ENCODE results near the gene ACVR1.

ACVR1 gene

GRCh38 chr2:157783245-157783644, 92.9 kb downstream of the ACVR1 start:
- DNase-seq (ENCODE audit: extremely low read depth, low read depth) = no peak
- no peak for TF ChIP-seq CTCF (IDR thresholded peaks at IDR 0.05; ENCODE audit: low read depth, low read length)

GRCh38 chr2:157782057-157782845, 93.9 kb downstream of the ACVR1 start:
- DNase-seq (ENCODE audit: extremely low read depth, low read depth) = no peak
- TF ChIP-seq CTCF (IDR thresholded peaks at IDR 0.05; ENCODE audit: low read depth, low read length) = peak; percentile 17

GRCh38 chr2:157780211-157780610, 95.9 kb downstream of the ACVR1 start:
- no peak for TF ChIP-seq CTCF (IDR thresholded peaks at IDR 0.05; ENCODE audit: low read depth, low read length)
- no peak for DNase-seq (ENCODE audit: extremely low read depth, low read depth)

GRCh38 chr2:157779794-157780193, 96.3 kb downstream of the ACVR1 start:
- no peak for DNase-seq (ENCODE audit: extremely low read depth, low read depth)
- TF ChIP-seq CTCF (IDR thresholded peaks at IDR 0.05; ENCODE audit: low read depth, low read length) = no peak

- DNase-seq (ENCODE audit: extremely low read depth, low read depth) = no peak
These were observed 98.7 kb downstream of the ACVR1 start for GRCh38 chr2:157777427-157777826.

GRCh38 chr2:157771234-157771633, 104.9 kb downstream of the ACVR1 start:
- TF ChIP-seq CTCF (IDR thresholded peaks at IDR 0.05; ENCODE audit: low read depth, low read length) = no peak
- DNase-seq (ENCODE audit: extremely low read depth, low read depth) = no peak

More at GRCh38 chr2:157777427-157777826, 98.7 kb downstream of the ACVR1 start:
- peak; percentile 71 for TF ChIP-seq CTCF (IDR thresholded peaks at IDR 0.05; ENCODE audit: low read depth, low read length)

- DNase-seq (ENCODE audit: extremely low read depth, low read depth) = peak; percentile 28
These were observed 106.3 kb downstream of the ACVR1 start for GRCh38 chr2:157769856-157770255.

More at GRCh38 chr2:157769856-157770255, 106.3 kb downstream of the ACVR1 start:
- TF ChIP-seq CTCF (IDR thresholded peaks at IDR 0.05; ENCODE audit: low read depth, low read length) = no peak
